Fibroblast of mammary gland (primary cell): ENCODE data around the gene CACNA1G.

ENCODE experiments used
- DNase-seq: peaks from one replicate; pipeline ENCODE4 v3.0.0-alpha.2; 2010; ENCODE audit warnings: low read depth
- H3K4me3 ChIP-seq: 2 replicates; pipeline ENCODE4 v1.5.1; 2011; ENCODE audit warnings: low read depth, mild to moderate bottlenecking, low read length, moderate library complexity; ENCODE audit not compliant: control insufficient read depth
- TF ChIP-seq, protein P1 (sequence below): conservative IDR thresholded peaks from 2 replicates; pipeline ENCODE4 v1.5.1; 2011; ENCODE audit warnings: low read depth, low read length, inconsistent platforms; ENCODE audit not compliant: control insufficient read depth, insufficient read depth

CACNA1G gene

DNA sequence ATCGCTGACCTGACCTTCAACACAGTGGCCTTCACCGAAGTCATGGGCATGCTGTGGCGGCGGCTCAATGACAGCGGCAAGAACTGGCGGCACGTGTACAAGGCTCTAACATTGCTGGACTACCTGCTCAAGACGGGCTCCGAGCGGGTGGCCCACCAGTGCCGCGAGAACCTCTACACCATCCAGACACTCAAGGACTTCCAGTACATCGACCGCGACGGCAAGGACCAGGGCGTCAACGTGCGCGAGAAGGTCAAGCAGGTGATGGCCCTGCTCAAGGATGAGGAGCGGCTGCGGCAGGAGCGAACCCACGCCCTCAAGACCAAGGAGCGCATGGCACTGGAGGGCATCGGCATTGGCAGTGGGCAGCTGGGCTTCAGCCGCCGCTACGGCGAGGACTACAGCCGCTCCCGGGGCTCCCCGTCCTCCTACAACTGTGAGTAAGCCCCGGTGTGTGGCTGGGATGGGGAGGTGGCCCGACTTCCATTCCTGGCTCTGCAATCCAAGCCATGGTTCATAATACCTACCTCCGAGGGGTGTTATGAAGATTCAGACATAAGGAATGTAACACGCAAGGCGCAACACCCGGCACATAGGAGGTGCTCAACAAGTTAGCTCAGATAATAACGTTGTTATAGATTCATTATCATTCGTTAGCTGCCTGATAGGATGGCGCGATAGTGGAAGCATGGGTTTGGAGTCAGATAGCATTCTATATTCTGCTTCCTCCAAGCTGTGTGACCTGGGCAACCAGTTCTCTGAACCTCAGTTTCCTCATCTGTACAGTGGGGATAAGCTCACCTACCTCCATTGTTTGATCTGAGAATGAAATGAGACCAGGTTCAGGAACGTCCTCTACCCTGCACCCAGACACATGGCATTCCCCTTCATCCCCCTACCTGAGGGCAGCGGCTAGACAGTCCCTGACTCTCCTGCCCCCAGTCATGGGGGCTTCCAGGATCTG is 23.6 kb upstream of the CACNA1G start:
- H3K4me3 ChIP-seq = no peak overlapping the region
- DNase-seq = no peak
- TF ChIP-seq, protein P1, sequence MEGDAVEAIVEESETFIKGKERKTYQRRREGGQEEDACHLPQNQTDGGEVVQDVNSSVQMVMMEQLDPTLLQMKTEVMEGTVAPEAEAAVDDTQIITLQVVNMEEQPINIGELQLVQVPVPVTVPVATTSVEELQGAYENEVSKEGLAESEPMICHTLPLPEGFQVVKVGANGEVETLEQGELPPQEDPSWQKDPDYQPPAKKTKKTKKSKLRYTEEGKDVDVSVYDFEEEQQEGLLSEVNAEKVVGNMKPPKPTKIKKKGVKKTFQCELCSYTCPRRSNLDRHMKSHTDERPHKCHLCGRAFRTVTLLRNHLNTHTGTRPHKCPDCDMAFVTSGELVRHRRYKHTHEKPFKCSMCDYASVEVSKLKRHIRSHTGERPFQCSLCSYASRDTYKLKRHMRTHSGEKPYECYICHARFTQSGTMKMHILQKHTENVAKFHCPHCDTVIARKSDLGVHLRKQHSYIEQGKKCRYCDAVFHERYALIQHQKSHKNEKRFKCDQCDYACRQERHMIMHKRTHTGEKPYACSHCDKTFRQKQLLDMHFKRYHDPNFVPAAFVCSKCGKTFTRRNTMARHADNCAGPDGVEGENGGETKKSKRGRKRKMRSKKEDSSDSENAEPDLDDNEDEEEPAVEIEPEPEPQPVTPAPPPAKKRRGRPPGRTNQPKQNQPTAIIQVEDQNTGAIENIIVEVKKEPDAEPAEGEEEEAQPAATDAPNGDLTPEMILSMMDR = no peak

DNA sequence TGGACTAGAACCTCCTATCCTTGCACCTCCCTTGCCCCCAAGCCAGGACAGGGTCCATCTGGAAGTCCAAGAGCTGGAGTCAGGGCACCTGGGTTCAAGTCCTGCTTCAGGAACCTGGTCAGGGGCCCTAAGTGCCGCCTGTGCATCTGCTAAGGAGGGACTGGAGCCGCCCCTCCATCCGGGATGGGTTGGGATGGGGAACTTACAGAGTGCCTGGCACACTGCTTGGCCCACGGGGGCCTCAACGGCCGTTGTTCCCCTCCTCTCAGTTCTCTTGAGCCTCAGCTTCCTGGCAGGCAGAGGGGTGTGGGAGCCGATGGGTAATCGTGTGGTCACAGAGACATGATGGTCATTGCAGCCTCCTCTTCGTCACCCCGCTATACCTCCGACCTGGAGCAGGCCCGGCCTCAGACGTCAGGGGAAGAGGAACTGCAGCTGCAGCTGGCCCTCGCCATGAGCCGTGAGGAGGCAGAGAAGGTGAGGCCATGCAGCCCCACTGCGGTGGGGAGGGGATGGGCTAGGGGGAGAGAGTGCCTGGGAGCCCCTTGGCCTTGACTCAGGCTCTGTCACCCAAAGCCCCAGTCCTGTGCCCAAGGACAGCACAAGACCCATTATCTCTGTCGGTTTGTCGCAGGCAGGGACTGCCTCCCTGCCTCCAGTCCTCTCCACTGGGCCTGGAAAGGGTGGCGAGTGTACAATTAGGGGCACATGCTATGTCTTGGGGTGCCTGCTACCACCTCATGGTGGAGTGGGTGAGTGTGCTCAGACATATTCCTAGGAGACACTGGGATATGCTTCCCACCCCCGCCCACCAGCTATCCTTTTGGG is 22.6 kb upstream of the CACNA1G start:
- H3K4me3 ChIP-seq = no peak overlapping the region
- TF ChIP-seq, protein P1 = no peak
- no peak for DNase-seq

DNA sequence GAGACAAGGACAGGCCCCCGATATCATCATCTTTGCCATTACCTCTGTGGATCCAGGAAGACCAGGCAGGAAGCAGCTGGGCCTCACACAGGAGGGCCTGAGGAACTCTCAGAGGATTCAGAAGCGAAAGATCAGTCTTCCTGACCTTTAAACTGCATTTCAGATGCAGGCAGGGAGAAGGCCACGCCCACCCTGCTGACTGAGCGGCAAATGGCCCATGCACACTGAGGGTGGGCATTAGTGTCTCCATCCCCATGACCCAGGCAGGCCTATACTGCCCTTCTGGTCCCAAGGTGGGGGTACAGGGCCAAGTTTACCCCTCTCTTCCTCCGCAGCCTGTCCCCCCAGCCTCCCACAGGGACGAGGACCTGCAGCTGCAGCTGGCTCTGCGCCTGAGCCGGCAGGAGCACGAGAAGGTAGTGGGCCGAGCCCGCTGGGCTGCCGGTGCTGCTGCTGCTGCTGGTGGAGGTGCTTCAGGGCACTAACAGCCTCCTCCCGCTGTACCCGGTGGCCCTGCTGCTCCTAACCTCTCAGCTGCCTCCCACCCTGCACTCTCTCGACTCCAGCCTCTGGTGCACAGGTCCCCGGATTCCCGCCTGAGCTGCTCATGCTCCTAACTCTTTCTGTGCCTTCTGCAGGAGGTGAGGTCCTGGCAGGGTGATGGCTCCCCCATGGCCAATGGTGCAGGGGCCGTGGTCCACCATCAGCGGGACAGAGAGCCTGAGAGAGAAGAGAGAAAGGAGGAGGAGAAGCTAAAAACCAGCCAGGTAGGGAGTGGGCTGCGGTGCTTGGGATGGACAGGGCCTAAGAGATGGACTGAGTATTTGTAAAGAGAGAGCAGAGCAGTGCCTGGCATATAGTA is 21.7 kb upstream of the CACNA1G start:
- no peak overlapping the region for H3K4me3 ChIP-seq
- TF ChIP-seq, protein P1 = no peak
- no peak for DNase-seq

DNA sequence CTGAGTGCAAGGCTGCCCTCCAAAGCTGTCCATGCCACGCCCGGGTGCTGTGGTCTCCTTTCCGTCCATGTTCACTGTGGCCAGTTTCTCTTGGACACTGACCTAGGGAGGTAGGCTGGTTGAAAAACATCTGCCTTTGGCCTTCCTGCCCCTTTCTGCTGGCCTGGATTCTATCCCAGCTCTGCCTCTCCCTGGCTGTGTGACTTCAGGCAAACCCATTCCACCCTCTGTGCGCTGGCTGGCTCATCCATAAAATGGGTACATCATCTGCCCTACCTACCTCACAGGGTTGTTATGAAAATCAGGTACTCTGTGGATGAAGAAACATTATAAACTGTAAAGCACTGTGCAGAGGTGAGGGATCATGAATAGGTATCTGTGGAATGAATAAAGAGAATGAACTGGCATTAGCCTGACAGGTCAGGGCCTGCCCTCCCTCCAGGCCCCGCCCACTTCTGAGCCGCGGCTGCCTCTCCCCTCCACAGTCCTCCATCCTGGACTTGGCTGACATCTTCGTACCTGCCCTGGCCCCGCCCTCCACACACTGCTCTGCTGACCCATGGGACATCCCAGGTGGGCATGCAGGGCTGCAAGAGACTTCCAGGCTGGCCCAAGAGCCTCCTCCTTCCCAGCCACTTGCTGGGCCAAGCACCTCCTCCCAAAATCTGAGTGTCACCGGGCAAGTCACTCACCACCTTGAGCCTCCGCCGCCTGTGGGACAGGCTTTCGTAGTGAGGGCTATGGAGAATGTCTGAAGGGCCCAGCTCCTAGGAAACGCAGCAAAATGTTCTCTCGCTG is 20.6 kb upstream of the CACNA1G start:
- H3K4me3 ChIP-seq = no peak overlapping the region
- TF ChIP-seq, protein P1 = no peak
- no peak for DNase-seq

- H3K4me3 ChIP-seq = no peak overlapping the region
- no peak for DNase-seq
- TF ChIP-seq, protein P1 = no peak
Measured at GRCh38 chr17:50540560-50541401, 19.7 kb upstream of the CACNA1G start.
